OCI-LY1 (cell line): ENCODE results near the gene PICK1.

Source experiments
- CTCF ChIP-seq: fragments of 200-600 bp; sonication (generic), shearing (Covaris generic); IDR thresholded peaks from 2 replicates; pipeline ENCODE4 v1.5.1; 2017; ENCODE audit warnings: mild to moderate bottlenecking, antibody characterized with exemption, low read length, moderate library complexity, mixed read lengths
- EZH2 ChIP-seq: fragments of 200-600 bp; sonication (generic), shearing (Covaris generic); IDR thresholded peaks from 2 replicates; pipeline ENCODE4 v1.8.0; 2017; ENCODE audit warnings: borderline replicate concordance, mixed run types, mild to moderate bottlenecking, antibody characterized with exemption, low read length, moderate library complexity, mixed read lengths

GRCh38 chr22:38043151-38044039, 13.8 kb upstream of the PICK1 start:
- no peak; the same call in 1 of the 2 replicates for TF ChIP-seq CTCF
- no peak for TF ChIP-seq EZH2
